ENCODE data around the gene CNPY1. TPM values are rescaled to one million over a fixed set of nuclear protein-coding genes. Genes with fewer than 3 reads are reported as not detected.

Gene CNPY1
- total RNA-seq, 1 donor from 2014 or later: not detected

GRCh38 chr7:155547161-155547791 is 917 bp upstream of the CNPY1 start:
- Mint-ChIP-seq H3K36me3 (ENCODE audit: unreplicated experiment) (no peaks in the 10 kb centered on the region), H3K4me3 (ENCODE audit: unreplicated experiment) (no peak overlapping the region), H3K4me1 (ENCODE audit: low read depth, unreplicated experiment) (peaks cover 4% of the 10 kb centered on the region)

GRCh38 chr7:155545348-155545747 is 1.0 kb downstream of the CNPY1 start:
- peaks cover 2% of the 10 kb centered on the region for H3K9me3 Mint-ChIP-seq (ENCODE audit: unreplicated experiment)
- peaks cover 4% of the 10 kb centered on the region for H3K4me1 Mint-ChIP-seq (ENCODE audit: low read depth, unreplicated experiment)
- H3K4me3 Mint-ChIP-seq (ENCODE audit: unreplicated experiment): no peak overlapping the region
- DNase-seq: no peak
- H3K36me3 Mint-ChIP-seq (ENCODE audit: unreplicated experiment): no peaks in the 10 kb centered on the region
- H3K27me3 Mint-ChIP-seq (ENCODE audit: unreplicated experiment): peaks cover 7% of the 10 kb centered on the region
- TF ChIP-seq CTCF (IDR thresholded peaks at IDR 0.05; ENCODE audit: partially characterized antibody, unreplicated experiment): peak; percentile 41
- H3K27ac Mint-ChIP-seq (ENCODE audit: unreplicated experiment): no peak overlapping the region

More at GRCh38 chr7:155547161-155547791, 917 bp upstream of the CNPY1 start:
- Mint-ChIP-seq H3K27ac (ENCODE audit: unreplicated experiment) (no peak overlapping the region), H3K9me3 (ENCODE audit: unreplicated experiment) (peaks cover 4% of the 10 kb centered on the region), H3K27me3 (ENCODE audit: unreplicated experiment) (peaks cover 4% of the 10 kb centered on the region)
- no peak for TF ChIP-seq CTCF (IDR thresholded peaks at IDR 0.05; ENCODE audit: partially characterized antibody, unreplicated experiment)
- DNase-seq: no peak

- H3K4me3 Mint-ChIP-seq (ENCODE audit: unreplicated experiment): no peak overlapping the region
- peaks cover 4% of the 10 kb centered on the region for H3K4me1 Mint-ChIP-seq (ENCODE audit: low read depth, unreplicated experiment)
- peaks cover 5% of the 10 kb centered on the region for H3K27me3 Mint-ChIP-seq (ENCODE audit: unreplicated experiment)
- H3K9me3 Mint-ChIP-seq (ENCODE audit: unreplicated experiment): no peaks in the 10 kb centered on the region
- H3K27ac Mint-ChIP-seq (ENCODE audit: unreplicated experiment): no peak overlapping the region
- TF ChIP-seq CTCF (IDR thresholded peaks at IDR 0.05; ENCODE audit: partially characterized antibody, unreplicated experiment): no peak
- DNase-seq: no peak
- no peaks in the 10 kb centered on the region for H3K36me3 Mint-ChIP-seq (ENCODE audit: unreplicated experiment)
Measured at GRCh38 chr7:155544485-155544884, 1.9 kb downstream of the CNPY1 start.

GRCh38 chr7:155543926-155544325 is 2.4 kb downstream of the CNPY1 start:
- TF ChIP-seq CTCF (IDR thresholded peaks at IDR 0.05; ENCODE audit: partially characterized antibody, unreplicated experiment): no peak
- Mint-ChIP-seq H3K4me1 (ENCODE audit: low read depth, unreplicated experiment) (peaks cover 4% of the 10 kb centered on the region), H3K27me3 (ENCODE audit: unreplicated experiment) (peaks cover 5% of the 10 kb centered on the region), H3K36me3 (ENCODE audit: unreplicated experiment) (no peaks in the 10 kb centered on the region), H3K27ac (ENCODE audit: unreplicated experiment) (no peak overlapping the region), H3K4me3 (ENCODE audit: unreplicated experiment) (no peak overlapping the region), H3K9me3 (ENCODE audit: unreplicated experiment) (no peaks in the 10 kb centered on the region)
- no peak for DNase-seq

- no peaks in the 10 kb centered on the region for H3K9me3 Mint-ChIP-seq (ENCODE audit: unreplicated experiment)
- DNase-seq: no peak
- H3K27ac Mint-ChIP-seq (ENCODE audit: unreplicated experiment): no peak overlapping the region
- peaks cover 4% of the 10 kb centered on the region for H3K4me1 Mint-ChIP-seq (ENCODE audit: low read depth, unreplicated experiment)
- no peak overlapping the region for H3K4me3 Mint-ChIP-seq (ENCODE audit: unreplicated experiment)
- no peaks in the 10 kb centered on the region for H3K36me3 Mint-ChIP-seq (ENCODE audit: unreplicated experiment)
- no peak for TF ChIP-seq CTCF (IDR thresholded peaks at IDR 0.05; ENCODE audit: partially characterized antibody, unreplicated experiment)
- peaks cover 5% of the 10 kb centered on the region for H3K27me3 Mint-ChIP-seq (ENCODE audit: unreplicated experiment)
Measured at GRCh38 chr7:155543011-155543876, 3.1 kb downstream of the CNPY1 start.
